A549 (cell line): Measurements from ENCODE around the gene PNPLA7.

Source experiments
- CHD2 ChIP-seq: fragments of 150-350 bp; IDR thresholded peaks from 2 replicates; pipeline ENCODE4 v1.6.1; 2014; ENCODE audit warnings: low read length; ENCODE audit not compliant: partially characterized antibody
- CHD4 ChIP-seq: fragments of 200-600 bp; sonication (generic); IDR thresholded peaks from 2 replicates; pipeline ENCODE4 v1.6.1; 2016; ENCODE audit warnings: antibody characterized with exemption, mild to moderate bottlenecking, borderline replicate concordance
- EP300 ChIP-seq, 2 experiments: fragments of >200 bp; sonication (Bioruptor Twin); formaldehyde crosslinking; IDR thresholded peaks; 2 replicates in 1 of 2; 3 replicates in 1 of 2; pipeline ENCODE4 v1.6.1; 2016 to 2017
- MAX ChIP-seq: IDR thresholded peaks from 2 replicates; pipeline ENCODE4 v1.6.1; 2012
- MYC ChIP-seq: IDR thresholded peaks from 2 replicates; pipeline ENCODE4 v1.6.1; 2012; ENCODE audit warnings: mild to moderate bottlenecking, inconsistent platforms, low read length, improper control_type of control experiment, borderline replicate concordance
- PHF8 ChIP-seq: fragments of 200-600 bp; sonication (generic); IDR thresholded peaks from 2 replicates; pipeline ENCODE4 v1.6.1; 2016; ENCODE audit warnings: low read depth, mild to moderate bottlenecking, antibody characterized with exemption, moderate library complexity, borderline replicate concordance
- POLR2A ChIP-seq: IDR thresholded peaks from 2 replicates; pipeline ENCODE4 v1.6.1; 2012; ENCODE audit warnings: mild to moderate bottlenecking, low read length
- POLR2AphosphoS2 ChIP-seq: conservative IDR thresholded peaks from 2 replicates; pipeline ENCODE4 v1.6.1; 2012; ENCODE audit warnings: low read length, improper control_type of control experiment, inconsistent platforms
- RAD21 ChIP-seq, 2 experiments: fragments of >200 bp in 1 of 2; sonication (Bioruptor Twin) in 1 of 2; formaldehyde crosslinking in 1 of 2; IDR thresholded peaks in 1 of 2; conservative IDR thresholded peaks in 1 of 2; 2 replicates in 1 of 2; 3 replicates in 1 of 2; pipeline ENCODE4 v1.6.1; 2012 to 2018; ENCODE audit warnings: inconsistent platforms in 1 of 2
- TP53 ChIP-seq: fragments of 250-450 bp; sonication (Bioruptor Pico); IDR thresholded peaks from 2 replicates; pipeline ENCODE4 v1.5.0; 2021; ENCODE audit warnings: mild to moderate bottlenecking, moderate library complexity
- ZSCAN20 ChIP-seq: fragments of 250-450 bp; sonication (Bioruptor Pico); IDR thresholded peaks from 2 replicates; pipeline ENCODE4 v1.8.0; 2022; ENCODE audit warnings: mild to moderate bottlenecking, moderate library complexity
- TF ChIP-seq, protein P1 (sequence below): fragments of >200 bp; sonication (Bioruptor Twin); formaldehyde crosslinking; IDR thresholded peaks from 3 replicates; pipeline ENCODE4 v1.5.1; 2016

DNA sequence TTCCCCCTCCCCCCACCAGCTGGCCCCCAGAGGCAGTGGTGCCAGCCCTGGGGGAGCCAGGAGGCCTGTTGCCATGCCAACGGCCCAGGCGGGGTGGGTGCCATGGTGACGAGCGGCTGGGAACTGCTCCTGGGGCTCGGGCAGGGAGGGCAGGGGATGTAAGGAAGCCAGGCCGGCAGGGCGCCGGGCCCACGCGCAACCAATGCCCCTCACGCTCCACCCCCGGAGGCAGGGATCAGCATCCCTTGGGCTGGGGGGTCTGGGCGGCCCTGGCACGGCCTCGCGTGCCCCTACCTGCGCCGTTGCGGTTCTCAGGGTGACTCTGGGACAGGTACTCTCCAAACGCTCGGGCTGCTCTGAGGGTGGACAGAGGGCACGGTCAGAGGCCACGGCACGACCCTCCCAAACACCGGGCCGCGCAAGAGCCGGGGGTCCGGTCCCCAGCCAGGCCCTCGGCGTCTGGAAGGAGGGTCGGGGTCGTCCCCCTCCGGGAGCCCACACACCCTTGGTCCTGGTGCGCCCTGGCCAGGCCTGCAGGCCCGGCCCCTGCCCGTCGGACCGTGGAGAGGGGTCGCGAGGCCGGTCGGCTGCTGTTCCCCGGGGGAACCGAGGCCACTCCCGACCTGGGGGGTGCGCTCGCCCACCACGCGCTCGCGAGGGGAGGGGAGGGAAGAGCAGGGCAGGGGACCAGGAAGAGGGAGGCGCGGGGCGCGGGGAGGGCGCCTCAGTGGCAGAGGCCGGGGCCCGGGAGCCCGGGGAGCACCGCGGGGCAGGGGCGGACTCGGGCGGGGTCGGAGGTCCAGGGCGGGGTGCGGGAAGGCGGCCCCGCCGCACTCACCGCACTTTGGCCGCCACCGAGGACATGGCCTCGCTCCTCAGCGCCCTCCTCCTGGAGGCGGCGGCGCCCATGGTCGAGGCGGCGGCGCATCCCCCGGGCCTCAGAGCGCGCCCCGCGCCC lies 91.7 kb downstream of the PNPLA7 start:
- TF ChIP-seq POLR2A = no peak
- TF ChIP-seq, protein P1, sequence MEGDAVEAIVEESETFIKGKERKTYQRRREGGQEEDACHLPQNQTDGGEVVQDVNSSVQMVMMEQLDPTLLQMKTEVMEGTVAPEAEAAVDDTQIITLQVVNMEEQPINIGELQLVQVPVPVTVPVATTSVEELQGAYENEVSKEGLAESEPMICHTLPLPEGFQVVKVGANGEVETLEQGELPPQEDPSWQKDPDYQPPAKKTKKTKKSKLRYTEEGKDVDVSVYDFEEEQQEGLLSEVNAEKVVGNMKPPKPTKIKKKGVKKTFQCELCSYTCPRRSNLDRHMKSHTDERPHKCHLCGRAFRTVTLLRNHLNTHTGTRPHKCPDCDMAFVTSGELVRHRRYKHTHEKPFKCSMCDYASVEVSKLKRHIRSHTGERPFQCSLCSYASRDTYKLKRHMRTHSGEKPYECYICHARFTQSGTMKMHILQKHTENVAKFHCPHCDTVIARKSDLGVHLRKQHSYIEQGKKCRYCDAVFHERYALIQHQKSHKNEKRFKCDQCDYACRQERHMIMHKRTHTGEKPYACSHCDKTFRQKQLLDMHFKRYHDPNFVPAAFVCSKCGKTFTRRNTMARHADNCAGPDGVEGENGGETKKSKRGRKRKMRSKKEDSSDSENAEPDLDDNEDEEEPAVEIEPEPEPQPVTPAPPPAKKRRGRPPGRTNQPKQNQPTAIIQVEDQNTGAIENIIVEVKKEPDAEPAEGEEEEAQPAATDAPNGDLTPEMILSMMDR = no peak
- no peak for TF ChIP-seq ZSCAN20
- no peak for TF ChIP-seq MAX
- no peak for TF ChIP-seq MYC
- TF ChIP-seq POLR2AphosphoS2 = no peak
- TF ChIP-seq PHF8 = no peak
- no peak for TF ChIP-seq CHD4
- TF ChIP-seq EP300 (IDR thresholded peaks at IDR 0.05) = no peak
- no peak for TF ChIP-seq RAD21 (conservative IDR thresholded peaks at IDR 0.05 in 1 of 2, IDR thresholded peaks at IDR 0.05 in 1 of 2)
- no peak for TF ChIP-seq CHD2
- TF ChIP-seq TP53 (CRISPR knock-in tag) = no peak
